GM12873 (cell line): ENCODE results near the gene PCDH9.

Experiments
- TF ChIP-seq, protein P1 (sequence below): IDR thresholded peaks from 2 replicates; pipeline ENCODE4 v1.5.1; 2012; ENCODE audit warnings: low read depth, mild to moderate bottlenecking, moderate library complexity, low read length, control low read depth; ENCODE audit not compliant: insufficient read depth; ENCODE audit errors: missing control alignments

PCDH9 gene

DNA sequence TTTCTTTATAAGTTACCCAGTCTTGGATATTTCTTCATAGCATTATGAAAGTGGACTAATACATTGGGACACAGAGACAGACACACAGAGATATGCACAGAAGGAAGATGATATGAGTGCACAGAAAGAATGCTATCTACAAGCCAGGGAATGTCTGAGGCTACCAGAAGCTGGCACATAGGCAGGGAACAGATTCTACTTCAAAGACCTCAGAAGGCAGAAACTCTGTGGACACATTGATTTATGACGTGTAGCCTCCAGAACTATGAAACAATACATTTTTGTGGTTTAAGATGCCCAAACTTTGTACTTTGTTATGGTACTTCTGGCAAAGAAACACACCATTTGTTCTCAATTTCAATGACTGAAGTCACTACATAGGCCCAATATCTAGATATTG is 556.7 kb downstream of the PCDH9 start:
- TF ChIP-seq, protein P1, sequence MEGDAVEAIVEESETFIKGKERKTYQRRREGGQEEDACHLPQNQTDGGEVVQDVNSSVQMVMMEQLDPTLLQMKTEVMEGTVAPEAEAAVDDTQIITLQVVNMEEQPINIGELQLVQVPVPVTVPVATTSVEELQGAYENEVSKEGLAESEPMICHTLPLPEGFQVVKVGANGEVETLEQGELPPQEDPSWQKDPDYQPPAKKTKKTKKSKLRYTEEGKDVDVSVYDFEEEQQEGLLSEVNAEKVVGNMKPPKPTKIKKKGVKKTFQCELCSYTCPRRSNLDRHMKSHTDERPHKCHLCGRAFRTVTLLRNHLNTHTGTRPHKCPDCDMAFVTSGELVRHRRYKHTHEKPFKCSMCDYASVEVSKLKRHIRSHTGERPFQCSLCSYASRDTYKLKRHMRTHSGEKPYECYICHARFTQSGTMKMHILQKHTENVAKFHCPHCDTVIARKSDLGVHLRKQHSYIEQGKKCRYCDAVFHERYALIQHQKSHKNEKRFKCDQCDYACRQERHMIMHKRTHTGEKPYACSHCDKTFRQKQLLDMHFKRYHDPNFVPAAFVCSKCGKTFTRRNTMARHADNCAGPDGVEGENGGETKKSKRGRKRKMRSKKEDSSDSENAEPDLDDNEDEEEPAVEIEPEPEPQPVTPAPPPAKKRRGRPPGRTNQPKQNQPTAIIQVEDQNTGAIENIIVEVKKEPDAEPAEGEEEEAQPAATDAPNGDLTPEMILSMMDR = no peak

DNA sequence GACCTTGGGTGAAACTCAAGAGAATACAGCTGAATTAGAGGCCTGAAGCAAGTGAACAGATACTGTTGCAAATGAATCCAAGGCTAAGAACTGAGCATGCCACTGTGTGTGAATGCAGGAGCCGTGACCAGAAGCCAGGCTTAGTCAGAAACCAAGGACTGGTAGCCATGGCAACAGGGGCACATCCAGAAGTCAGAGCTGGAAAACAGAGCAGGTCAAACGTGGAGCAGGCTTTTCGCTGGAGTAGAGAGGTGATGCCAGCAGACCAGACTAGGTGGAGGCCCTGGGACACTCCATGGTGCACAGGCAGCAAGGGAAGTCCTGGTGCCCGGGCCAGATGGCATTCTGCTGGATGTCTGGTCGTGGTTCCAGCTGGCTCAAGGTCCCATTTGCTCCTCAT is 564.1 kb downstream of the PCDH9 start:
- TF ChIP-seq, protein P1 = no peak

DNA sequence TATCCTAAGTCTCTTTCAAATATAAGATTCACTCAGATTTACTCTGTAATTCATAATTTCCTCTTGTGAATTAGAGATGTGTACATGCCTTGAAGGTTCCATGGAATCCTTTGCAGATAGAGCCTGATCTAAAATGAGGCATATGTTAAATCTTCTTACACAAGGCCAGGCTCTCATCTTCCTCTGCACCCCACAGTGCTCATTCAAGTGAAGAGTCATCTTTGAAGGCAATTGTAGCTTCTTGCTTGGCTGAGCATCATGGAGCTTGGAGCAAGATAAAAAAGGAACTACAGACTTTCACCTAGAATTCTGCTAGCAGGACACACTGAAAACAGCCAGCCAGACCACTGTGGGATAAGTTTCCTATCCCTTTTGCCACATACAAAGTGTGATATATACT is 566.4 kb downstream of the PCDH9 start:
- TF ChIP-seq, protein P1 = no peak

DNA sequence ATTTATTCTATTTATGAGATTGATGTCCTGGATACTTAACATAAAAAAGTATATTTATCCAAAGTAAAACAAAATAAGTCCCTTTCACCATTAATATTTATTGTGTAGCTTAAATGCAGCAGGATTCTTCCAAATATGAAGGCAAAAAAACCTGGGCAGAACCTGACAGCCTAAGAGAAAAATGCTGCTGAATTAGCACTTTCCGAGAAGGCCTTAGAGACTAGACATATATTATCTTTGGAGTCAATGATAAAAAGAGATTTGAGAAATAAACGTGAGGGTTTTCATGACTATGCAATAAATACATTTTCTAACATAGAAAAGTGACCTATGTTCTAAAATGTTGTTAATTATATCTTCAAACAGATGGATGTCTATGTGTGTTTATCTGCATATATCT is 566.9 kb downstream of the PCDH9 start:
- TF ChIP-seq, protein P1 = no peak

DNA sequence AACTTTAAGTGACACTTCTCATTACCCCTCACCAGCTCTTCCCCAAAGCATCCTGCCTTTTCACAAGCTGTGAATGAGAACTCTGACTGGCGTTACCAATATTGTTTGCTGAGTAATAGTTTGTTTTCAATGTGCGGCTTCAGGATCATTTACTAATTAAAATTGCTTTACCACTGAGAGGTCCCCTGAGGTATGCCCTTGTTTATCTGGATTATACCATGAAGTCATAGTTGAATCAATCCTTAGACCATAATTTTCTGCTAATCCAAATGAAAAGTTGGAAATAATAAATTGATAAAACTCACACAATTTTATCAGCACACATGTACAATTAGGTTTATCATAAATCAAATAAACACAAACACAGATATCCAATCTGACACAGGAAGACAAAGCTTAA is 568.8 kb downstream of the PCDH9 start:
- TF ChIP-seq, protein P1 = no peak

DNA sequence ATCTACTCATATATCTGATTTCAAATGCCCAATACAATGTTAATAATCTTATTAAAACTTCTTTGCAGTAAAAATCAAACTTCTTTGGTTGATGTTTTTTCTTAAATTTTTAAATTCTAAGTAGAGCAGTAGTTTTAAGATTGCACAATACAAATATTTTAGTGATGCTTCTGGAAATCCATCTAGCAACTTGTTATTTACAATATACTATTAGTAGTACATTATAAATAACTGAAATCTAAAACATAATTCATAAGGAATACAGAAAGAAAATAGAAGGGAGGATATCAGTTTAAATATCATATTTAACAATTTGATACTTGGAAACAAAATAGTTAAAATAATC is 569.7 kb downstream of the PCDH9 start:
- TF ChIP-seq, protein P1 = no peak

DNA sequence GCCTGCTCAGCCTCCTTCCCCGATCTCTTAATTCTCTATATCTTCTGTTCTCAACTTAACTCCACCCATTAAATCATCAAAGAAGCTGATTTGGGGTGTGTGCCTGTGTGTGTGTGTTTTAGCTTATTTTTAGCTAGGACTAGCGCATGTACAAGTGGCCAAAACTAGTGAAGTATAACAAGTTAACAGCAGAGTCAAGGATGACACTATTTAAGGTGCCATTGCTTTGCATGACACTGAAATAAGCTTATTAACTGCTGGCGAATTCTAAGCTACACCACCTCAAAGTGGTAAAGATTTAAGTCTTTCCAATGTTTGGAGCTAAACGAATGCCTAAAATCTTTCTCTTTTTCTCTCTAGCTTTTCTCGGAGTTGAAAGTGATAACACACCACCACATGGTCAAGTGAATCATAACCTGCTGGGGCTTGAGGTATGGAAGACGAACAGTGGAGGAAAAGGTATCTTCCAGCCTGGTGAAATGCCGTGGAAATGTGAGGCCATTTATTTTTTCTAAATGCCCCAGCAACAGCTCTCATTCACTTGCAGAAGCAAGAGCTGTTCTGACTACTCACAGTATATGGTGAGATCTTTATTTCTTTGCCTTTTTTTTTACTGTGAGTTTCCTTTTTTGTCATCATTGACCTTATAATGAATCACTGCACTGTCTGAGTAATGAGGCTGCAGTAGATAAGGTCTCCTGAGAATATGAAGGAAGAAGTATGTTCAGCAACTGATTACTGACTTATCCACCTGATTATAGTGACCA is 570.3 kb downstream of the PCDH9 start:
- TF ChIP-seq, protein P1 = no peak
